ENCODE measurements around the gene LY6G6C. TPM values are rescaled to one million over a fixed set of nuclear protein-coding genes. Genes with fewer than 3 reads are reported as not detected.

LY6G6C gene
- total RNA-seq, 3 donors from 2014 or later, result not detected

DNA sequence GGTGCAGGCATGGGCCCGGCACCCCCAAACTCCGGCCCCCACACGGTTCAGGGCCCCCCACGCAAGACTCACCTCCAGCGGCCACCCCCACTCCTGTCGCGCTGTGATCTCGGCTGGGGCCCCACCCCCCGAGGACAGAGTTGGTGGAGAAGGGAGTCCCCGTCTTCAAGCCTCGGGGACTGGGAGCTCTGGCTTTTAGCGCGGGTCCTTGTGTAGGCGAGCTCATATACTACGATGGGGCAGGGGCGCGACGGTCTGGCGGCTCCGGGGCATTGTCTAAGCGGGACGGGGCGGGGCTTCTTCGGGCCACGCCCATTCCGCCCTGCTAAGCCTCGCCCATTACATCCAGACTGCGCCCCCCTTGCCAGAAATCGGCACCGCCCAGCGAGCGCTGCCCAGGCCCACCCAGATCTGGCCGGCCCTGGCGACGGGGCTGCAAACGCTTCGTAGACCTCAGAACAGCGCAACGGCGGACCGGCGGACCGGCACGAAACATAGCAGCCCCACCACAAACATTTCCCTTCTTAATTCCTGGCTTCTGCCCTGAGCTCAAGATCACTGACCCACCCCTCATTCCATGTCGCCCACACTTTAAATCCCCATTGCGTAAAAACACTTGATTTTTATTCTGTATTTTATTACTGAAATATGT is 8.6 kb upstream of the LY6G6C start:
- Histone ChIP-seq H3K27ac (peak overlapping the region; percentile 97 to 98), H3K4me3 (peak overlapping the region; percentile 82 to 92 (median 88)), H3K36me3 (peaks cover 6% of the 10 kb centered on the region), H3K4me1 (peaks cover 9 to 11% of the 10 kb centered on the region in 2 donors), H3K27me3 (no peaks in the 10 kb centered on the region), H3K9me3 (no peaks in the 10 kb centered on the region)
- TF ChIP-seq, protein P1, sequence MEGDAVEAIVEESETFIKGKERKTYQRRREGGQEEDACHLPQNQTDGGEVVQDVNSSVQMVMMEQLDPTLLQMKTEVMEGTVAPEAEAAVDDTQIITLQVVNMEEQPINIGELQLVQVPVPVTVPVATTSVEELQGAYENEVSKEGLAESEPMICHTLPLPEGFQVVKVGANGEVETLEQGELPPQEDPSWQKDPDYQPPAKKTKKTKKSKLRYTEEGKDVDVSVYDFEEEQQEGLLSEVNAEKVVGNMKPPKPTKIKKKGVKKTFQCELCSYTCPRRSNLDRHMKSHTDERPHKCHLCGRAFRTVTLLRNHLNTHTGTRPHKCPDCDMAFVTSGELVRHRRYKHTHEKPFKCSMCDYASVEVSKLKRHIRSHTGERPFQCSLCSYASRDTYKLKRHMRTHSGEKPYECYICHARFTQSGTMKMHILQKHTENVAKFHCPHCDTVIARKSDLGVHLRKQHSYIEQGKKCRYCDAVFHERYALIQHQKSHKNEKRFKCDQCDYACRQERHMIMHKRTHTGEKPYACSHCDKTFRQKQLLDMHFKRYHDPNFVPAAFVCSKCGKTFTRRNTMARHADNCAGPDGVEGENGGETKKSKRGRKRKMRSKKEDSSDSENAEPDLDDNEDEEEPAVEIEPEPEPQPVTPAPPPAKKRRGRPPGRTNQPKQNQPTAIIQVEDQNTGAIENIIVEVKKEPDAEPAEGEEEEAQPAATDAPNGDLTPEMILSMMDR (IDR thresholded peaks at IDR 0.05), result no peak
- TF ChIP-seq POLR2A (IDR thresholded peaks at IDR 0.05) (peak; percentile 32), POLR2AphosphoS5 (IDR thresholded peaks at IDR 0.05) (peak in 1 of 3 donors; percentile 22)
- intact Hi-C loops (cut with DNase I; ENCODE audit: low total_unique reads), result loop anchor here (5.0 kb wide), 1 partner anchor 102 kb away; no protein-coding TSS in a partner anchor
- peak; percentile 73 to 82 for DNase-seq (ENCODE audit: low spot score in 2 of 2)

DNA sequence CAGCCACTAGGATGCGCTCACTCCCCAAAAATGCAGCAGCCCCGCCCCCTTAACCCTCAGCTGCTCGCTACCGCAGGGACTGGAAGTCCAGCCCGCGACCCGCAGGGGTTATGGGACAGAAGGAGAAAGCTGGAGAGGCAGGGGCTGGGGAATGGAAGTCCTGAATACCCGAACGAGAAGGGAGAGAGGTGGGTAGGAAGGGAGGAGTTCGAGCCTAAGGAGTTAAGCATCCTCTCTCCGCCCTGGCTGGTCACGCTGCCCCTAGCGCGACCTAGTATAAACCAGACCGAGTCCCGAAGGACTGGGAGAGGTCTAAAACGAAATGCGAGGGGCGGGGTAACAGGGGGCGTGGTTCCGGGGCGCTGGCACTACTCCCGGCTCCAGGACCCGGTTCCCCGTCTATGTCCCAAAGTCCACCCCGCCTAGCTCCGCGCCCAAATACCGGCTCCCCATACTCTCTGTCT is 8.0 kb upstream of the LY6G6C start:
- H3K4me1 ChIP-seq, result peaks cover 6 to 11% of the 10 kb centered on the region in 2 donors
- H3K27ac ChIP-seq, result peak overlapping the region; percentile 97 to 98
- peaks cover 6% of the 10 kb centered on the region for H3K36me3 ChIP-seq
- DNase-seq (ENCODE audit: low spot score in 2 of 2), result peak; percentile 91 to 95
- TF ChIP-seq POLR2A (IDR thresholded peaks at IDR 0.05) (peak; percentile 28), POLR2AphosphoS5 (IDR thresholded peaks at IDR 0.05) (peak; percentile 89 to 90 (median 89))
- TF ChIP-seq, protein P1 (IDR thresholded peaks at IDR 0.05), result peak; percentile 60 to 82 (median 65)
- H3K9me3 ChIP-seq, result no peaks in the 10 kb centered on the region
- intact Hi-C loops (cut with DNase I; ENCODE audit: low total_unique reads), result loop anchor here (5.0 kb wide), 1 partner anchor 103 kb away; no protein-coding TSS in a partner anchor
- no peaks in the 10 kb centered on the region for H3K27me3 ChIP-seq
- peak overlapping the region; percentile 82 to 92 (median 88) for H3K4me3 ChIP-seq

DNA sequence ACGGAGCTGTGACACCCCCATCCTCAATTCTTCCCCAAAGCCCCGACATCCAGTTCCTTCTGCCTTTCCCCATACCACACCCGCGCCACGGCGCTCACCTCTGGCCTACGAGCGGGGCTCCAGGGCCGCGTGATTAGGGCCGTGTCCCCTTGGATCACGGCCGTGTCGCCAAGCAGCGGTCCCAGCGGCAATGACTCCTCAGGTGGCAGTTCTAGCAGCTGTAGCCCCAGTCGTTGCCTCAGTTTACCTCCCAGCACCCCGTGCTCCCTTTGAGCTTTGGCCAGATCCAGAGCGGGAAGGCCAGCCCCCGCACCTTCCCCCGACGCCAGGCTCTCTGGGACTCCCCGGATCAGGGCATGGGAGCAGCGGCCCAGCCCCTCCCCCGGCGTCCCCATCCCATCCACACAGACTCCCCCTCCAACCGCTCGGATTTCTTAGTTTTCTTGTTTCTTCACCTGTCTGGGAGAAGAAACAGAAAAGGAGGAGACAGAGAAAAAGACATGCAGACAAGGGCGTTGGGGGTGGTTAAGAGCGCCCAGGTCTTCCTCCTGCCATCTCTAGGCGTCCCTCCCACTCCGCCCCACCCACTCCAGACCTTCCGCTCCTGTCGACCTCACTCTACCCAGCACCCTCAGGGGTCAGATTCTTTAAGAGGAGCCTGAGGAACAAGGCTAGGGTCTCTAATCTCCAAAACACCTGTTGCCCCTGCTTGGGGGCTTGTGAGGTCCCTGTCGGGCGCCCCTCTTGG is 7.4 kb upstream of the LY6G6C start, which contains the start of gene DDAH2:
TSS of gene DDAH2 (minus strand) at position 533 of the 748 bp plus-strand sequence. CDS start at position 395, 138 bp downstream.
- Histone ChIP-seq H3K27me3 (no peaks in the 10 kb centered on the region), H3K27ac (peak within 1 kb of the TSS; percentile 97 to 98), H3K4me3 (peak within 1 kb of the TSS; percentile 82 to 92 (median 88)), H3K36me3 (peaks cover 6% of the 10 kb centered on the region), H3K9me3 (no peaks in the 10 kb centered on the region), H3K4me1 (peaks cover 0 to 5% of the 10 kb centered on the region in 2 donors)
- DNase-seq (ENCODE audit: low spot score in 2 of 2), result no peak
- TF ChIP-seq, protein P1 (IDR thresholded peaks at IDR 0.05), result no peak
- TF ChIP-seq POLR2A (IDR thresholded peaks at IDR 0.05), result no peak
- no peak for TF ChIP-seq POLR2AphosphoS5 (IDR thresholded peaks at IDR 0.05)
- intact Hi-C loops (cut with DNase I; ENCODE audit: low total_unique reads), result loop anchor here (5.0 kb wide), 1 partner anchor 103 kb away; no protein-coding TSS in a partner anchor

DNA sequence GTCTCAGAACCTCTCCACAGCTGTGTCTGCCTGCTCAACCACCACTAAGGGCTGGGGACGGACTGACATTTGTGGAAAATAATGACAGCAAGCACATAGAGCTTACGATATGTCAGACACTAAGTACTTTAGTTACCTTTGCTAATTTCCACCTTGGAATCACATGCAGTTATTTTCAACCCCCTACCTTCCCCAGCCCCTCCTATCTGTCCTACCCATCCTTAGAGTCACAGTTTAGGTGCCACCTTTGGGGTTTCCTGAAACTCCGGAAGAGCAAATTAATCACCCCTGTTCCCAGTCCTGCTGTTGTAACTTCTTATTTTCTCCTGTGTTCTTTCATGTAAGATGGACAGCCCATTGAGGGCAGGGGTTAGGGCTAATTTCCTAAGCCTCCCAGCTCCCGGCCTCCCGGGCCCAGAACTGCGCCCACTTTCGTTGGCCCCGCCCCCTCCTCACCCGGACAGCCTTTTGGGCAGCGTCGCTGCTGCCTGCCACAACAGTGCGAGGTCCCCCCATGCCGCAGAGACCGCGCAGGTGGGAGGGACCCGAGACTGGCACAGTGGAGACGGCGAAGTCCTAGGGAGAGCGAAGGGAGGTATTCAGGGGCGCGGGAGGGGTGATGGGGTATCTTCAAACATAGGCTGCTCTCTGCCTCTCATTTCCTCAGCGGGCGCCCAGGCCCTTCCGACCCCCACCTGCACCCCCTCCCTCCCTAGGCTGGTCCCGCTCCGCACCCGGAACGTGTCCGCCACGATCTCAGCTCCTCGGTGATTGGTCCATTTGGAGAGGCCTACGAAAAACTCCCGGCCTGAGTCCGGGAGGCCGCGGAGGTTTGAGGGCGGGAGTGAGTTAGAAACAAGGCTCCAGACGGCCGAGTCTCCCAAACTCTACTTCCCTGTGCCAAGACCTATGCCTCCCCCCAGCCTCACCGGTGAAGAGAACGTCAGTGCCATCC is 6.4 kb upstream of the LY6G6C start:
- Histone ChIP-seq H3K36me3 (peaks cover 6% of the 10 kb centered on the region), H3K27ac (peak overlapping the region; percentile 97 to 98), H3K4me3 (peak overlapping the region; percentile 82 to 92 (median 88)), H3K27me3 (no peaks in the 10 kb centered on the region), H3K9me3 (no peaks in the 10 kb centered on the region), H3K4me1 (peaks cover 0 to 5% of the 10 kb centered on the region in 2 donors)
- TF ChIP-seq, protein P1 (IDR thresholded peaks at IDR 0.05), result no peak
- no peak for TF ChIP-seq POLR2A (IDR thresholded peaks at IDR 0.05)
- TF ChIP-seq POLR2AphosphoS5 (IDR thresholded peaks at IDR 0.05), result no peak
- DNase-seq (ENCODE audit: low spot score in 2 of 2), result no peak
- intact Hi-C loops (cut with DNase I; ENCODE audit: low total_unique reads), result loop anchor here (5.0 kb wide), 1 partner anchor 104 kb away; no protein-coding TSS in a partner anchor

Measured in breast epithelium (tissue), 4 donors.